Cardiac fibroblast (primary cell): Measurements from ENCODE around the gene ZNF143.
A peak's percentile ranks its signal among the peaks of the same experiment; 100 is the strongest.
"Not testable (repeated sequence)": the region's sequence is repeated elsewhere in the genome, so short reads cannot be mapped to it uniquely, and the experiment has no call there.

Source experiments
- DNase-seq, 2 donors: peaks; one replicate each; pipeline versions ENCODE4 v3.0.0 to v3.0.0-alpha.2; 2010; ENCODE audit warnings: low read depth in 2 of 2
- H3K4me3 ChIP-seq, 2 donors: replicated peaks in 1 of 2; 1 replicate in 1 of 2; 2 replicates in 1 of 2; pipeline ENCODE4 v1.5.1; 2011; ENCODE audit warnings: low read depth in 2 of 2, low read length in 2 of 2, mild to moderate bottlenecking in 2 of 2, moderate library complexity in 1 of 2
- CTCF ChIP-seq: IDR thresholded peaks from one replicate; pipeline ENCODE4 v1.5.1; 2011; ENCODE audit warnings: low read depth, mild to moderate bottlenecking, low read length, inconsistent platforms

ZNF143 gene

GRCh38 chr11:9498457-9499078, 37.8 kb downstream of the ZNF143 start:
- no peak for TF ChIP-seq CTCF
- no peak for DNase-seq
- no peak overlapping the region for H3K4me3 ChIP-seq

GRCh38 chr11:9506489-9507276, 45.9 kb downstream of the ZNF143 start:
- peak; percentile 87 to 89 for DNase-seq
- no peak overlapping the region for H3K4me3 ChIP-seq
- TF ChIP-seq CTCF = peak; percentile 89

- no peak overlapping the region for H3K4me3 ChIP-seq
- no peak for TF ChIP-seq CTCF
- no peak for DNase-seq
Measured at GRCh38 chr11:9507277-9507580, 46.4 kb downstream of the ZNF143 start.

- DNase-seq = no peak
- H3K4me3 ChIP-seq = no peak overlapping the region
- no peak for TF ChIP-seq CTCF
Measured at GRCh38 chr11:9509041-9509440, 48.2 kb downstream of the ZNF143 start.

GRCh38 chr11:9512370-9513019, 51.7 kb downstream of the ZNF143 start:
- H3K4me3 ChIP-seq = no peak overlapping the region
- DNase-seq = no peak
- TF ChIP-seq CTCF = no peak

GRCh38 chr11:9514576-9514975, 53.8 kb downstream of the ZNF143 start:
- not testable (repeated sequence) for DNase-seq, H3K4me3 ChIP-seq

- TF ChIP-seq CTCF = no peak
- H3K4me3 ChIP-seq = no peak overlapping the region
- no peak for DNase-seq
Measured at GRCh38 chr11:9516113-9516512, 55.3 kb downstream of the ZNF143 start.
